GOT3 (cell line): Measurements from ENCODE around the gene MAPK1IP1L.
"Not testable (repeated sequence)": the region's sequence is repeated elsewhere in the genome, so short reads cannot be mapped to it uniquely, and the experiment has no call there.

ENCODE experiments used
- DNase-seq: peaks from one replicate; lab custom pipeline; 2025; ENCODE audit warnings: mixed read lengths; lab: John Stamatoyannopoulos, UW

MAPK1IP1L gene

DNA sequence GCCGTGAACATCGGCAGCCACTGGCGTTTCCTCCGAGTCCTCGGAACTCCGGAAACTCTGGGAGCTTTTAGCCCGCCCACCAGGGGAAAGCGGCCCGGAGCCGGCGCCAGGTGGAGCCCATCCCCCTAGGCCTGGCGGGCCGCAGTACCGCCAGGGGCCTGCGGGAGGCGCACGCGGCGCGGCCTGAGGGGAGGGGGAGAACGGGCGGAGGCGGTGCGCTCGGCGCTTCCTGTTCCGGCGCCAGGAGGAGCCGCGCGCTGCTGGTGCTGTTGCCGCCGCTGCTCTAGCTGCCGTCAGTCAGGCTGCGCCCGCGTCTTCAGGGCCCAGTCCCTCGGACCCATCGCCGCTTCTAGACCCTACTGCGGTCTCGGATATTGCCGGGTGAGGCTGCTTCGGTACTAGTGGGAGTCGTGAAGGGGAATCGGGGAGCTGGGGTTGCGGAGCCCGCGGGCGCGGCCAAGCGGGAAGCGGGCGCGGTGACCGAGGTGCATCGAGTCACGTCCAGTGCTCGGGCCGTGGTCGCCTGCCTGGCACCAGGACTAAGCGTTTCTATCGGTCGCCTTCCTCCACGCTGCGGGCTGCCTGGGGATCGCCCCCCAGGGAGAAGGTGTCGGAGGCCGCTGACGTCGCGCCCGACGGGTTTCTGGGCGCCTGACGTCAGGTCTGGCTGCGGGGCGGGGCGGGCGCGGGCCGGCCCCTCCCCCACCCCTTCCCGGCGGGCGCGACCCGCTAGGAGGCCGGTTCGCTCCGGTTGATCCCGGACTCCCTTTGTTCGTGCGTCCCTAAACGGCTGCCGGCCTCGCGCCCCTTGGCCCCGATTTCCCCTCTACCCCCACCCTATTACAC lies at the start of gene MAPK1IP1L:
TSS of gene MAPK1IP1L (plus strand) at position 225 of the 846 bp plus-strand sequence. CDS start 10,037 bp downstream, outside the sequence.
- peak; percentile 67 for DNase-seq

DNA sequence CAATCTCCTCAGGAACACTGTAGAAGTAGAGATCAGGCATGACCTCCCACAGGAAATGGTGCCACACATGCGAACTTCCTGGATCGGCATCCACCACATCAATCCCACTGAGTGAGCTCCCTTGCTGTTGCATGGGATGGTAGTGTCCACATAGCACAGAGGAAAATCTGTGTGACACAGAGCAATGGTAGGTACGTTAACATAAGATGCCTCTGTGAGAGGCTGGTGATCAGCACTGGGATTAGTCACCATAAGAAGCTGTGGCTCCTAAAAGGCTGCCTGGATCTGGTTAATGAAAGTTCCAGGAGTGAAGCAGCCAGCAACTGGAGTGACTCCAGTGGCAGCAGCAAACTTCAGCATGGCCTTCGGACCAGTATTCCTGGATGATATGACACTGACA lies 46.4 kb upstream of the MAPK1IP1L start:
- no peak for DNase-seq

DNA sequence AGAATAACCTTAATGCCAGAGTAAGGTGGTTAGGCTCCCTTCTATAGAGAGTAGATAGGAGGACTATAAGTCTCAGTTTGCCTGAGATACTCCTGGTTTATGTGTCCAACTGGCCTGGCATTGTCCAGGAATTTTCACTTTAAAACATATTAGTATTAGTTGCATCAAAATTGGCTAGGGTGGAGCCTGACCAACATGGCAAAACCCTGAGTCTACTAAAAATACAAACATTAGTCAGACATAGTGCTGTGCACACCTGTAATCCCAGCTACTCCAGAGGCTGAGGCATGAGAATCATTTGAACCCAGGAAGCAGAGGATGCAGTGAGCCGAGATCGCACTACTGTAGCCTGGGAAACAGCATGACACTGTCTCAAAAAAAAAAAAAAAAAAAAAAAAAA lies 36.4 kb upstream of the MAPK1IP1L start:
- DNase-seq: no peak

DNA sequence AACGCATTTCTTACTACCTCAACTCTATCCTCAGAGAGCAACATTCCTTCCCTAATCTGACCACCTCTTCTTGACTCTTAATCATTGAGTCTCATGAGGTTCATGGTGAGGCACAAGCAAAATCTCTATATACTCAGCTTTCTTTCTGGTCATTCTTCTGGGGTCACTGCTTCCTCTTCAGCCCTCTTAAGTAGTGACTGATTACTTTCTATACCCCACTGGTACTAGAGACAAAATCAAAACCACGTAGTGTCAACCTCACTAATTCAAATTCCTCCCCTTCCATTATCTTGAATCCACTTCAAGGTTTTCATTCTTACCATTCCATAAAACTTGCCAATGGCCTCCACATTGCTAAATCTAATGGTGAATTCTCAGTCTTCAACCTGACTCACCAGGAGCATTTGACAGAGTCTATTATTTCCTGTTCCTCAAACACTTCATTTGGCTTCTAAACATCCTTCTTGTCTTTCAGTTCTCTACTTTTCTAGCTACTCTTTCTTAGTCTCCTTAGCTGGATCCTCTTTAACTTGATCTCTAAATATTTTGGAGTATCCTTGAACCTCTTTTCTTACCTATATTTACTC lies 31.4 kb upstream of the MAPK1IP1L start:
- DNase-seq: no peak

DNA sequence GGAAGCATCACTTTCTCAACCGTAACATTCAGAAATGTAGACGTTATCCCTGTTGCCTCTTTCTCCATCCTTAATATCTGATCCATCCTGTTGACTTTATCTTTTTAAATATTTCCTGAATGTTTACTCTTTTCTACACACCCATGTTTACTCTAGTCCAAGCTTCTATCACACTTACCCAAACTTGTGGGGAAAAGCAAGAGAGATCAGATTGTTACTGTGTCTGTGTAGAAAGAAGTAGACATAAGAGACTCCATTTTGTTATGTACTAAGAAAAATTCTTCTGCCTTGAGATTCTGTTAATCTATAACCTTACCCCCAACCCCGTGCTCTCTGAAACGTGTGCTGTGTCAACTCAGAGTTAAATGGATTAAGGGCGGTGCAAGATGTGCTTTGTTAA lies 27.1 kb upstream of the MAPK1IP1L start:
- not testable (repeated sequence) for DNase-seq

DNA sequence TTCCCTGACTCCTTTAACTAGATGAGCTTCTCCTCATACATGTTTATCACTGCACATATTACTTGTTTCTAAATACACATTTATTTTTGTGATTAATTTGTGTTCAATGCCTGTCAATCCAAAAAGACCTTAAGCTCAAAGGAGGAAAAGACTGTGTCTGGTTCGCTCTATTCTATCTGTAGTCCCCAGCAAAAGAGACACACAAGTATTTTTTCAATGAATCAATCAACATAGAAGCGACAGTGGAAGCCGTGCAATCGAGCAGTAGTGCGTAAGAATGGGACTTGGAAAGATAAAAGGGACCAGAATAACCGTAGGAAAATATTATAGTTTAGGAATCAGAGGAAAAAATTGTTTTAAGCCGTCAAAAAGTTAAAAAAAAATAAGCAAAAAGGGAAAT lies 25.5 kb upstream of the MAPK1IP1L start:
- no peak for DNase-seq

DNA sequence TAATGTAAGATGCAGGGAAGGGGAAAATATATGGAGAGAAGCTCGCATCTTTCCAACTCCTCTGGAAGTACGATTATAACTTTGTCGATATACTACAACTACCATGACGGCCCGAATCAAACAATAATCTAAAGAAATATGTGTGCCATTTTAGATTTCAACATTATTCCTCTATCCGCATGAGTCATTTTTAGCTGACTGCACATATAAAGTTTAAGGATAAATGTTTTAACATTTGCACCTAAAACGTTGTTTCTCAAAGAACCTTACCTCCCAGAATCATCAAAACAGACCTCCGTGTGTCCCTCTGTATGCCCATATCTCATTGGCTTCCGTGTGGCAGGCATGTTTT lies 25.0 kb upstream of the MAPK1IP1L start:
- no peak for DNase-seq

DNA sequence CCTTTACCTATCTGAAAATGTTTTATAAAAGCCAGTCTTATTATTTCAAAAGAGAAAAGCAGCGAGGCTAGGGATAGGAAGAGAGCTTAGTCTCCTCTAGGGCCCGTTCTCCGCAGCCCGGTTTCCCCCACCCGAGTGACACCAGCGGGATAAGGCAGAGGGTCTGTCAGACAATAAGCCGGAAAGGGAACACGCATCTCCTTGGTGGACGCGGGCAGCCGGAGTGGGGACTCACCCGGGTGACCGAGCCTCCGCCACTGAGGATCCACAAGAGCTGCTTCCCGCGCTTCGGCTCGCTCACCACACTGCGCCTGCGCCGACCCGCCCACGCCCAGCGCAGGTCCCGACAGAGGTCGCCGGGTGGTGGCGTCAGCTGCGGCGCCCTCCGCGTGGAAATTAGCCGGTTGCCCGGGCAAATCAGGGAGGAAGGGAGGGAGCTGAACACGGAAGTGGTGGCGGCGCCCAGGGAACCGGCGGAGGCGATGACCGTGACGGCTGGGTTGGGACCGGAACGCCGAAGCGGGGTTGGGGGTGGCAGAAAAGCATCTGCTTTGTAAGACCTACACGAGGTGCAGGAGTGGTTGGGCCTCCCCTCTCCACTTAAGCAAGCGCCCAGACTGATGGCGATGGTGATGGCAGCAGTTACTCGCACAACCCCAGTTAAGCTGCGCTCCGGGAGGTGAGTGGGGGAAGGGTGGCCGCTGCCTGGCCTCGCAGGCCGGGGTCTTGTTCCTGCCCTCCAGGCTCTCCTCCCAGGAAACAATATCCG lies 24.5 kb upstream of the MAPK1IP1L start, which contains the start of the genes SOCS4 and WDHD1:
TSS of gene SOCS4 (plus strand) at position 444 of the 769 bp plus-strand sequence. CDS start 15,806 bp downstream, outside the sequence.
TSS of gene WDHD1 (minus strand) at position 307 of the 769 bp plus-strand sequence. CDS start 312 bp downstream, outside the sequence.
- peak; percentile 60 for DNase-seq

DNA sequence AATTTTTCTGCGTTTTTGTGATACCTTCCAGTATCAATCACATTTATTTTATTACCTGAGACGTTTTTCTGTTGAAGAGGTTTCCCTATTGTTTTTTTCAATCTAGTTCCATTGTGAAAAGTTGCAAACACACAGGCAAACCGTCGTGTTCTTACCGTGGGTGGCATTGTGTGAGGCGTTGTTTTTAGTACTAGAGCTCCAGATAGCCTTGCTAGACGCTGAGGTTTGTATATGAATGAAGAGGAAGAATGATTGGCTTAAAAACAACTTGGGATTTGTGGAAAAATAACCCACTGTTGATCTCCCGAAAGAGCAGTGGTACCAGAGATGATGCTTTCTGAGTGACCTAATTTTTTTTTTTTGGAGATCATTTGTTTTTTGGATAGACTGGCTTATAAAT lies 23.4 kb upstream of the MAPK1IP1L start:
- no peak for DNase-seq

DNA sequence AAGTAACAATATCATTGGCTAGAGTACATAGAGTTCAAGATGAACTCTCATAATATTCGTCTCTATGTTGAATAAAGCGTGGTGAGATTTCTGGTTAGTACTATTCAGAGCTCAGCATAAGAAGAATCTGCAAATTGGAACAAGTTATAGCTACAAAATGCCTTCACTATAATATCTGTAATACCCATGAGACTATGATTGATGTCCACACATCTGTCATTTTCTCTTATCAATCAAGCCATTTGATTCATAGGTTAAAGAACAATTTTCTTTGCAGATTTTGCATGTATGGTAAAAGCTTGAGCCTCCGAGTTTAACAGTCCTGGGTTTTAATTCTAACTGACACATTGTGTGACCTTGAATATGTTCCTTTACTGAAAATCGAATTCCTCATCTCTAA lies 23.0 kb upstream of the MAPK1IP1L start:
- DNase-seq: no peak

DNA sequence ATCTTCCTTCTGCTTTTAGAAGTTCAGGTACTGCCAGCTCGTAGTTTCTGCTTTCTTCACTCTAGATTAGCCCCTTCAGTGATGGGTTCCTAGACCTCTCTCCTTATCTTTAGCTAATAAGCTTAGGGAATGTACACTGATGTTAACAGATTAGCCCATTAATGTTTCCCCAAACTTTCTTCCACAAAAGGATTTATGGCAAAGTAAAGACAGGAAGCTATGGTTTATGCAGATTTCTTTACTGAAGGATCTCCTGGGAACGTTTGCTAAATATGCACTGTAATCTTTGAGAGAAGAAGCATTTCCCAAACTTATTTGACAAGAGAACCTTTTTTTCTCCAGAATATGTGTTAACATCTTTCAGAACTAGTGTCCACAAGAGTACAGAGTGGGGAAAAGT lies 20.3 kb upstream of the MAPK1IP1L start:
- DNase-seq: no peak

DNA sequence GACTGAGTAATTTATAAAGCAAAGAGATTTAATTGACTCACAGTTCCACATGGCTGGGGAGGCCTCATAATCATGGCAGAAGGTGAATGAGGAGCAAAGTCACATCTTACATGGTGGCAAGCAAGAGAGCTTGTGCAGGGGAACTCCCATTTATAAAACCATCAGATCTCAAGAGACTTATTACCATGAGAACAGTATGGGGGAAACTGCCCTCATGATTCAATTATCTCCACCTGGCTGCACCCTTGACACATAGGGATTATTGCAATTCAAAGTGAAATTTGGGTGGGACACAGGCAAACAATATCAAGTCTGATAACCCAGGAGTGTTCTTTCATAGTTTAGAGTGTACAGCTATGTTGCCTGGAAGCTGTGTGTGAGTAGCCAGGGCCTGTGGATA lies 13.5 kb upstream of the MAPK1IP1L start:
- DNase-seq: not testable (repeated sequence)

DNA sequence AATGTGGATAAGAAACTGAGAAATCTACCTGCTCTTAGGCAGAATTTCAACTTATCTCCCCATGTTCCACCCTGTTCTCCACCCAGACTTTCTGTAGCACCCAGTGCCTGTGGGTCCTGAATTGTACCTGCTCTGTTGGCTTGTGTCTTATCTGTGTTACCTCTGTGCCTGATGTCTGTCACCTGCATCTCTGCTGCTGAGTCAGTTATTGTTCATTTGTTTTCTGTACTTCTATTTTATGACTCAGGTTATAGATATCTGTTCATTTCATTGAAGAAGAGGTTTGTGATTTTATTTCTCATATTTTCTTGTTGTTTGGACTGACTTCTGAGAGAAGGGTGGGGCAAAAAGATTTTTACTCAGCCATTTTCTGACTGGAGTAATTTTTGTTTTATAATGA lies 12.7 kb upstream of the MAPK1IP1L start:
- DNase-seq: no peak

DNA sequence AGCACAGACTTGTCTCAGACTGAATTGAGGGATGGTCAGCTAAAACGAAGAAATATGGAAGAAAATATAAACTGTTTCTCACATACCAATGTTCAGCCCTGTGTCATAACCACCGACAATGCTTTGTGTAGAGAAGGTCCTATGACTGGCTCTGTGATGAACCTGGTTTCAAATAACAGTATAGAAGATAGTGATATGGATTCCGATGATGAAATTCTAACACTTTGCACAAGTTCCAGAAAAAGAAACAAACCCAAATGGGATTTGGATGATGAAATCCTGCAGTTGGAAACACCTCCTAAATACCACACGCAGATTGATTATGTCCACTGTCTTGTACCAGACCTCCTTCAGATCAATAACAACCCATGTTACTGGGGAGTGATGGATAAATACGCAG lies 7.9 kb upstream of the MAPK1IP1L start:
- no peak for DNase-seq

DNA sequence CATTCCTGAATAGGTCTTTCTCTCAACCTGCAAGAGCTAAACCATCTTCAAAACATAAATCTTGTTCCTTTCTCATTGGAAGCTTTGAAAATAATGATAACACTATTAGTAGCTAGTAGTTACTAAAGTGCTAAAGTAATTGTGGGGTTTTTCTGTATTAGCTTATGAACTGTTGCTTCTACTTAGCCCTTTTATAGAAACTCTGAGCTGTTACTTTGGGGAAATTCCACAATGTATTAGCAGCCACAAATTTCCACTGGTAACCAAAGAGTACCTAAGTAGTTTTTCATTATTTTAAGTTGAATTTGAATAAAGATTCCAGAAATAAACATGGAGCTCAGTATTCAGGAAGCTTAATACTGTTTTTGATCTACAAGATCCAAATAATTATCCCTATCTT lies 6.4 kb upstream of the MAPK1IP1L start:
- no peak for DNase-seq

DNA sequence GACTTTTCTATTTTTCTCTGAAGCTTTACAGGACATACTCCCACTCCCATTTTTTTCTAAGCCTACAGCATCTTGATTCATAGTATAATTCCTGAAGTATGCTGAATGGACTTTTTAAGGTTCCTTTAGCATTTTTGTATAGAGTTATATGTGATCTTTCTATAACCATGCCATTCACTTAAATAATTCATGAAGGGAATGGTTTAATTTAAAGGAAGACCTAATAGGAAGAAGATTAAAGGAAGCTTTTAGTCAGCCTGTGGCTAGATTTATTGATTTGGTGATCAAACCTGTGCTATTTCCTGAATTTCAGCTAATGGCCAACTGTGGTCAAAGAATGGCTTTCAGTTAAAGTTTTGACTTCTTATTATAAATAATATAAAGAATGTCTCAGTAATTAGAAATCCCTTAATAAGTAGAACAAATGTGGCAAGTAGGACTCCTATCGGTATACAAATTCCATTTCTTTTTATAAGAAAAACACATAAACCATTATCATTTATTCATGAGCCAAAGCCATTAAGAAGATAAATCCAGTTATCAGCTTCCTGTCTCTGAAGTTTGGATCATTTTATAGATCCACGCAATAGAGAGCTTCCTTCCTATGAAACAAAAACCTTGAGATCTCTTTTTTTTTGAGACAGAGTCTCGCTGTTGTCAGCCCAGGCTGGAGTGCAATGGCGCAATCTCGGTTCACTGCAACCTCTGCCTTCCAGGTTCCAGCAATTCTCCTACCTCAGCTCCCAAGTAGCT lies 4.0 kb upstream of the MAPK1IP1L start:
- no peak for DNase-seq

DNA sequence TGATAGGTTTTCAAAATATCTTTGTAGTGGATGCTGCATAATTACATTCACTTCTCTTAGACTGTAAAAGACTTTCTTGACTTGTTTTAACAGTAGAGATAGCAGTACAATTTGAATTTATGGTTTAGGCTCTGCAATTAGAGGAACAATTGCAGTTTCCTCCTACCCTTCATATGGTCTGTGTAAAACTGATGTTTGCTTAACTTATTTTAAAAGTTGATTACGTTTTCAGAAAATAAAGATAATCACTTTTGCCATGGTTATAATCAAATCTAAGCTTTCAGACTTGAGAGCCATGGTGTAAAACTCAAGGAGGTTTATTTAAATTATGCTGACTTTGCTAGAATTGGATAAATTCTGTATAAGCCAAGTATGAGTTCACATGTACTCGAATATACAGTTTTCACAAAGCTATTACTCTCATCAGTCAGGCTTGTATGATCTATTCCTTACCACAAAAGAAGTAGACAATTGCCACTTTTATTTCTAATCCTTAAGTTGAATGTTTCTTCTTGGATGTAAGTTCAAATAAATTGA lies 2.5 kb upstream of the MAPK1IP1L start:
- no peak for DNase-seq

DNA sequence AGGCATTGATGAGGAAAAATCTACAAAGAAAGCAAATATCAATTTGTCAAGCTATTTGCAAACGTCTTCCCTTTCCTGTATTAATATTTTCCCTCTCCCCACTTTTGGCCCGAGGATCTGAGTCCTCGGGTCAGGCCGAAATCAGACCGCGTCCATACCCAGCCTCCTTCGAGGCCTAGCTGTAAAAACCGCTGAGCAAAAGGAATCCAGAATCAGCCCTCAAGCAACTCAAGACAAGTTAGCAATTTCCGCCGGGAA lies 353 bp upstream of the MAPK1IP1L start:
- DNase-seq: no peak

DNA sequence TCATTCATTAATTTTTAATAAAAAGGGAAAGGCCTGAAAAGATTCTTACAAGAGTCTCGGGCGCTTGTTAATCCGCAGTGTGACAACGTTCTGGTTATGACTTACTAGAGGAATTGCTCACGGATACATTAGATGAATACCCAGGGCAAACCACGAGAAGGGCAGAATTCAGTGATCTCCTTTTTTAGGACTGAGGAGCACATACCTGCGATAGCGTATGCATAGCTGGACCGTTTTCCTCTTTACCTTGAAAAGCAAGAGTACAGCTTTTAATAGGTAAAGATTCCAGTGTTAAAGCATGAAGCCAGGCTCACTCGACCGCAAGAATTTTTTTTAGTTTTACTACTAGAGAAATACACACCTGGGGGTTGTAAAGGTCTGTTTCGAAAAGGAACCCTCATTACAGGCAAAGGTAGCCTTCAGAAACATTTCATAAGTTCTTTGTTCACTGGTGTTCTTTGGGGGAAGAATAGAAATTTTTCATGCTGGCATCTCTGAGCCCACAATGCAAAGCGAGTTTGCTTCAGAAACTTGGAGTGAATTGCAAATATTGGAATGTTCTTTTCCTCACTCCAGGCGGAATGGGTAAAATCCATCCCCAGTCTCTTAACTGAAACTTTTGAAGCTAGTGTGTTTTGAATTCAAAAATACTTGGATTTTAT lies 953 bp downstream of the MAPK1IP1L start:
- no peak for DNase-seq

DNA sequence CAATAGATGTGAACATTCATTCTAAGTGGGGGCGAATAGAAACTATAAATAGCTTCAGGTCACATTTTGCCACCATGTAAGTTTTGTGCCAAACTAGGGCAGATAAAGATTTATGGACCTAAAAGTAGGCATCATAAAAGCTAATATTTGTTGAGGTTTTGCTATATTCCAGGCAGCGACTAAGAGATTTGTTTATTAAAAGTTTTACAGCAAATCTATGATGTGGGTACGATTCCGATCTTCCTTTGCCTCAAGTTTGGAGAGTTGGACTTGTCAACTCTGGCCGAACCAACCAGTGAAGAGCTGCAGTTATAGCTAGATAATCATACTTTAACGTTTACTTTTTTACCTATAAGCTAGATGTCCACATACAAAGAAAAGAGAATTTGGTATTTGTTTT lies 1.6 kb downstream of the MAPK1IP1L start:
- DNase-seq: no peak

DNA sequence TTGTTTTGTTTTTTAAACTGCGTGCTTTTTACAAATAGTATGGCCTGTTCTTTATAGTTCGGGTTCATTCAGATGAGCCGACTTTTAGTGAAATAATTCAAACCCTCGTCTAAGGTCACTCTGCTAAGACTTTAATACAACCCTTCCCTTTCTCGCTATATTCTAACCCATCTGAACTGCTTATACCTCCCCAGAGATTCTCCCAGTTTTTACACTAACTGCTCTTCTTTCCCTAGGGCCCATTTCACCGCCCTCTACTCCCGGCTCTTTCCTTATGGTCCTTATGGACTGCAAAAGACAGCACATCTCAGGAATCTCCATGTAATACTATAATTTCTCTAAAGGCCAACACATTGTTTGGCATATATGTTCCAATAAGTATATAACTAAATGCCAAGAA lies 2.1 kb downstream of the MAPK1IP1L start:
- DNase-seq: no peak
